Activated CD4-positive, alpha-beta T cell treated with anti-CD3 and anti-CD28 coated beads, Interleukin-2, amount 50 U/mL, for 48 hours (primary cell): ENCODE data around the gene AXL.
"Not testable (repeated sequence)": the region's sequence is repeated elsewhere in the genome, so short reads cannot be mapped to it uniquely, and the experiment has no call there.

Experiments used
- DNase-seq, 2 experiments: peaks; one replicate each; pipeline ENCODE4 v3.0.0-alpha.2; 2020

AXL gene

GRCh38 chr19:41218615-41219507, at the start of gene AXL:
AXL (plus strand) TSS chr19:41219223; CDS start chr19:41219393, 170 bp downstream.
- no peak for DNase-seq

- DNase-seq: no peak
Measured at GRCh38 chr19:41172297-41173164, 46.5 kb upstream of the AXL start.

- DNase-seq: no peak
Measured at GRCh38 chr19:41174297-41174928, 44.6 kb upstream of the AXL start.

- peak; percentile 31 to 51 for DNase-seq
Measured at GRCh38 chr19:41175801-41176777, 42.9 kb upstream of the AXL start.

- DNase-seq: not testable (repeated sequence)
Measured at GRCh38 chr19:41180173-41180572, 38.9 kb upstream of the AXL start.

- no peak for DNase-seq
Measured at GRCh38 chr19:41186971-41187883, 31.8 kb upstream of the AXL start.

GRCh38 chr19:41187884-41188279, 31.1 kb upstream of the AXL start:
- no peak for DNase-seq

GRCh38 chr19:41189425-41190065, 29.5 kb upstream of the AXL start:
- no peak for DNase-seq

- DNase-seq: peak in 1 of 2 experiments; percentile 27
Measured at GRCh38 chr19:41192574-41193429, 26.2 kb upstream of the AXL start, which contains the start of gene CYP2S1. CYP2S1 (plus strand) TSS chr19:41193219; CDS start chr19:41193265, 46 bp downstream.

GRCh38 chr19:41193430-41194156, 25.4 kb upstream of the AXL start:
- DNase-seq: no peak

- DNase-seq: no peak
Measured at GRCh38 chr19:41194157-41194552, 24.9 kb upstream of the AXL start.

GRCh38 chr19:41195675-41196497, 23.1 kb upstream of the AXL start:
- DNase-seq: no peak

- no peak for DNase-seq
Measured at GRCh38 chr19:41198559-41198958, 20.5 kb upstream of the AXL start.

- DNase-seq: no peak
Measured at GRCh38 chr19:41203371-41203770, 15.7 kb upstream of the AXL start.

- DNase-seq: peak; percentile 81 to 87
Measured at GRCh38 chr19:41204338-41204737, 14.7 kb upstream of the AXL start.

- DNase-seq: peak in 1 of 2 experiments; percentile 14
Measured at GRCh38 chr19:41205995-41206394, 13.0 kb upstream of the AXL start.

- DNase-seq: no peak
Measured at GRCh38 chr19:41206456-41206855, 12.6 kb upstream of the AXL start.
